Keratinocyte (primary cell): ENCODE data around the gene SOD2. TPM values are rescaled to one million over a fixed set of nuclear protein-coding genes. Genes with fewer than 3 reads are reported as not detected.
A peak's percentile ranks its signal among the peaks of the same experiment; 100 is the strongest.

ENCODE experiments used
- DNase-seq: peaks from one replicate; pipeline ENCODE4 v3.0.0-alpha.2; 2011; ENCODE audit warnings: low read depth, missing footprints, low spot score
- FAIRE-seq: peaks from 2 replicates; lab custom pipeline; 2011; peaks lifted over from hg19 to GRCh38; lab: Jason Lieb, UNC
- H2AFZ ChIP-seq: 2 replicates; pipeline ENCODE4 v1.6.0; 2012; ENCODE audit warnings: low read length, control low read depth, inconsistent platforms; ENCODE audit not compliant: control insufficient read depth
- H3K27ac ChIP-seq: 2 replicates; pipeline ENCODE4 v1.5.1; 2011; ENCODE audit warnings: low read length; ENCODE audit not compliant: control insufficient read depth, insufficient read depth
- H3K27me3 ChIP-seq: 3 replicates; pipeline ENCODE4 v1.6.0; 2011; ENCODE audit warnings: low read length; ENCODE audit not compliant: control insufficient read depth, insufficient read depth; ENCODE audit errors: extremely low read depth
- H3K36me3 ChIP-seq, 2 experiments: 2 replicates in 1 of 2; 3 replicates in 1 of 2; pipeline ENCODE4 v1.5.1; 2011; ENCODE audit warnings: low read length in 2 of 2, mild to moderate bottlenecking in 1 of 2; ENCODE audit not compliant: control insufficient read depth in 2 of 2, insufficient read depth in 2 of 2; ENCODE audit errors: extremely low read depth in 1 of 2
- H3K4me1 ChIP-seq: 3 replicates; pipeline ENCODE4 v1.5.1; 2011; ENCODE audit warnings: low read length; ENCODE audit not compliant: control insufficient read depth, insufficient read depth; ENCODE audit errors: extremely low read depth
- H3K4me2 ChIP-seq: 3 replicates; pipeline ENCODE4 v1.6.0; 2011; ENCODE audit warnings: low read depth, low read length; ENCODE audit not compliant: control insufficient read depth, insufficient read depth; ENCODE audit errors: extremely low read depth
- H3K4me3 ChIP-seq, 3 experiments: fragments of 200-600 bp in 1 of 3; sonication (generic) in 1 of 3; 2 replicates in 2 of 3; 3 replicates in 1 of 3; pipeline ENCODE4 v1.5.1; 2011 to 2016; ENCODE audit warnings: low read length in 3 of 3, mild to moderate bottlenecking in 3 of 3, control low read depth in 2 of 3, inconsistent platforms in 1 of 3, low read depth in 1 of 3, mixed read lengths in 1 of 3, mixed run types in 1 of 3, moderate library complexity in 1 of 3; ENCODE audit not compliant: control insufficient read depth in 2 of 3, insufficient read depth in 2 of 3; ENCODE audit errors: extremely low read depth in 1 of 3
- H3K79me2 ChIP-seq: 2 replicates; pipeline ENCODE4 v1.6.0; 2012; ENCODE audit warnings: low read length; ENCODE audit not compliant: control insufficient read depth, insufficient read depth
- H3K9ac ChIP-seq: 3 replicates; pipeline ENCODE4 v1.6.0; 2011; ENCODE audit warnings: low read length; ENCODE audit not compliant: control insufficient read depth, insufficient read depth; ENCODE audit errors: extremely low read depth
- H3K9me1 ChIP-seq: 3 replicates; pipeline ENCODE4 v1.6.0; 2011; ENCODE audit warnings: low read length; ENCODE audit not compliant: control insufficient read depth, insufficient read depth; ENCODE audit errors: extremely low read depth
- H3K9me3 ChIP-seq: 2 replicates; pipeline ENCODE4 v1.5.1; 2012; ENCODE audit warnings: low read depth, low read length; ENCODE audit not compliant: control insufficient read depth
- H4K20me1 ChIP-seq: 3 replicates; pipeline ENCODE4 v1.6.0; 2011; ENCODE audit warnings: low read length; ENCODE audit not compliant: control insufficient read depth, insufficient read depth; ENCODE audit errors: extremely low read depth
- EZH2 ChIP-seq: IDR thresholded peaks from one replicate; pipeline ENCODE4 v1.6.1; 2012; ENCODE audit warnings: inconsistent platforms, mild to moderate bottlenecking, low read length, moderate library complexity
- dilution Hi-C: fragments of 300-500 bp; cut with MboI; formaldehyde crosslinking; loops from one replicate; pipeline ENCODE4 v1.7.0; 2020; ENCODE audit warnings: low sequenced_read_pairs; ENCODE audit not compliant: extremely low pct_ligation_motif_present
- polyA plus RNA-seq, 5 experiments: library from polyadenylated mRNA; depleted of rRNA in 3 of 5; stranded (reverse) in 3 of 5; stranded (forward) in 1 of 5; unstranded in 1 of 5; fragments of >200 nt; gene quantifications; 1 replicate in 1 of 5; 2 replicates in 3 of 5; 3 replicates in 1 of 5; pipeline versions ENCODE4 v1.2.1 to v1.2.3, GENCODE V29; 2011 to 2012; ENCODE audit warnings: missing spikeins in 2 of 5, low read depth in 1 of 5, low replicate concordance in 1 of 5
- TF ChIP-seq, protein P1 (sequence below), 3 experiments: IDR thresholded peaks in 1 of 3; conservative IDR thresholded peaks in 1 of 3; optimal IDR thresholded peaks in 1 of 3; 2 replicates in 2 of 3; 3 replicates in 1 of 3; pipeline versions ENCODE3 to v1.5.1; 2011; ENCODE audit warnings: low read length in 3 of 3, mild to moderate bottlenecking in 3 of 3, moderate library complexity in 2 of 3, control low read depth in 1 of 3, inconsistent platforms in 1 of 3; ENCODE audit not compliant: insufficient read depth in 2 of 3; ENCODE audit errors: extremely low read depth in 1 of 3

The SOD2 gene
- polyA plus RNA-seq, 1 donor (not counting 4 experiments of a cell fraction or from before 2014, with no cell fraction given) = 41.9 TPM

DNA sequence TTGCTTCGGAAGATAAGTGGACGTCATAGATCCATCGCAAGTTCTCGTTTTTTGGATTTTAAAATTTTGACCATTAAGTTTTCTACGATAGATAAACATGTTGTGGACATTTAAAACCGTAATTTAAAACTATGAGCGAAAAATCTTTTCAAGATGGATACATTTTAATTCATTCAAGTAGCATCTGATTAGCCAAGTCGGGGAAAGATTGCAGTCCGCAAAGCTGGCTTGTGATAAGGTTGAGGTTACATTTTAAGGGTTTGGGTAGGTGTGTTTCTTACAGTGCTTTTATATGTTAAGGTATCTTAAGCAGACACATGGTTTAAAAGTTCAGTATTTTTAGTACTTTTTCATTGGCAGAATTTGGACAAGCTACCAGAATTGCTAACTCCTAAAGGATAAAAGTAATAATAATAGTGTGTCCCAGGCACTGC lies 35.5 kb upstream of the SOD2 start:
- no peak for DNase-seq
- peak overlapping the region; percentile 82 for H3K4me2 ChIP-seq
- FAIRE-seq = no peak
- dilution Hi-C loops = no loop called here
- no peaks in the 10 kb centered on the region for H3K27me3 ChIP-seq
- H3K27ac ChIP-seq = peak overlapping the region; percentile 98
- no peaks in the 10 kb centered on the region for H3K9me1 ChIP-seq
- H3K36me3 ChIP-seq = peaks cover 0 to 7% of the 10 kb centered on the region in 2 experiments
- TF ChIP-seq, protein P1, sequence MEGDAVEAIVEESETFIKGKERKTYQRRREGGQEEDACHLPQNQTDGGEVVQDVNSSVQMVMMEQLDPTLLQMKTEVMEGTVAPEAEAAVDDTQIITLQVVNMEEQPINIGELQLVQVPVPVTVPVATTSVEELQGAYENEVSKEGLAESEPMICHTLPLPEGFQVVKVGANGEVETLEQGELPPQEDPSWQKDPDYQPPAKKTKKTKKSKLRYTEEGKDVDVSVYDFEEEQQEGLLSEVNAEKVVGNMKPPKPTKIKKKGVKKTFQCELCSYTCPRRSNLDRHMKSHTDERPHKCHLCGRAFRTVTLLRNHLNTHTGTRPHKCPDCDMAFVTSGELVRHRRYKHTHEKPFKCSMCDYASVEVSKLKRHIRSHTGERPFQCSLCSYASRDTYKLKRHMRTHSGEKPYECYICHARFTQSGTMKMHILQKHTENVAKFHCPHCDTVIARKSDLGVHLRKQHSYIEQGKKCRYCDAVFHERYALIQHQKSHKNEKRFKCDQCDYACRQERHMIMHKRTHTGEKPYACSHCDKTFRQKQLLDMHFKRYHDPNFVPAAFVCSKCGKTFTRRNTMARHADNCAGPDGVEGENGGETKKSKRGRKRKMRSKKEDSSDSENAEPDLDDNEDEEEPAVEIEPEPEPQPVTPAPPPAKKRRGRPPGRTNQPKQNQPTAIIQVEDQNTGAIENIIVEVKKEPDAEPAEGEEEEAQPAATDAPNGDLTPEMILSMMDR (optimal IDR thresholded peaks at IDR 0.05 in 1 of 3, IDR thresholded peaks at IDR 0.05 in 1 of 3, conservative IDR thresholded peaks at IDR 0.05 in 1 of 3; ENCODE audit: extremely low read depth in 1 of 3, insufficient read depth in 2 of 3, low read length in 3 of 3) = no peak
- no peak for TF ChIP-seq EZH2
- no peaks in the 10 kb centered on the region for H3K9me3 ChIP-seq
- H4K20me1 ChIP-seq = peaks cover 2% of the 10 kb centered on the region
- peaks cover 88% of the 10 kb centered on the region for H3K79me2 ChIP-seq
- H2AFZ ChIP-seq = no peak overlapping the region
- H3K4me3 ChIP-seq = peak overlapping the region; percentile 82 to 98 (median 90)
- peaks cover 18% of the 10 kb centered on the region for H3K4me1 ChIP-seq
- peak overlapping the region; percentile 98 for H3K9ac ChIP-seq

DNA sequence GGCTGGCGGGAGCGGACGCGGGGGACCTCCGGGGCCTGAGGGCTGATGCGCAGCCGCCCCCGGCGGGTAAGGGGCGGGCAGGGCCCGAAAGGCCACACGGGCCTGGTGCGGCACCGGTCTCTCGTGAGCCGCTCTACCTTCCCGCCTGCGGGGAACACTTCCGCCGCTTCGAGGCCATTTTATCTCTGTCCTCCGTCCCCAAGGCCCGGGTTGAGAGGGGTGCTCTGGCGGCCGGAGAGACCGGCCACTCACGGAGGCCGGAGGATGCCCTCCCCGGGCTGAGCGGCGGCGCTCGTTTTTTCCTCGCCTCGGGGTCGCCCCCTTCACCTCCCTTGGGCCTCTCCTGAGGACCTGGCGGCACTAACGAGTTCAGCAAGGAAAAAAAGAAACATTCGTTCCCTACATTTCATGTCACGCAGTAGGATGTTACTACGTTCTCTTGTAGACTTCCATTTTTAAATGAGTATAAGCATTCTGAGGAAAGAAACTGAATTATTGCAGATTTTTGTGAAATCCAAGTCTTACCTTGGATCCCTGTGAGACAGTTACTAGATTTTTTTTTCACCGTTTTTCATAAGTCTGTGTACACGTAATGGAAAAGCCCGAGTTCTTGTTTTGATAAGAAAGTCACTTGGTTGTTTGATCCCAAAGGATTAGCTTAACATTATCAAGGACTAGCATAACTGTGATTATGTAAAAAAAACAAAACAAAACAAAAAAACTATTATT lies 34.8 kb upstream of the SOD2 start:
- FAIRE-seq = no peak
- Histone ChIP-seq H3K79me2 (peaks cover 88% of the 10 kb centered on the region), H3K4me1 (peaks cover 18% of the 10 kb centered on the region), H3K9ac (peak overlapping the region; percentile 98), H3K4me3 (peak overlapping the region; percentile 82 to 98 (median 90)), H2AFZ (no peak overlapping the region), H4K20me1 (peaks cover 5% of the 10 kb centered on the region), H3K27me3 (no peaks in the 10 kb centered on the region), H3K36me3 (peaks cover 0 to 5% of the 10 kb centered on the region in 2 experiments), H3K9me1 (no peaks in the 10 kb centered on the region), H3K4me2 (peak overlapping the region; percentile 82), H3K9me3 (no peaks in the 10 kb centered on the region), H3K27ac (peak overlapping the region; percentile 98)
- DNase-seq = no peak
- dilution Hi-C loops = no loop called here
- no peak for TF ChIP-seq EZH2
- TF ChIP-seq, protein P1 (optimal IDR thresholded peaks at IDR 0.05 in 1 of 3, IDR thresholded peaks at IDR 0.05 in 1 of 3, conservative IDR thresholded peaks at IDR 0.05 in 1 of 3; ENCODE audit: extremely low read depth in 1 of 3, insufficient read depth in 2 of 3, low read length in 3 of 3) = no peak
